Fibroblast of pulmonary artery (primary cell): ENCODE data around the gene ITGA5.

Experiments used
- DNase-seq: peaks from one replicate; pipeline ENCODE4 v3.0.0-alpha.2; 2010; ENCODE audit warnings: low read depth
- H3K4me3 ChIP-seq: replicated peaks from 2 replicates; pipeline ENCODE4 v1.5.1; 2011; ENCODE audit warnings: low read depth, mild to moderate bottlenecking, control low read depth, low read length, moderate library complexity
- TF ChIP-seq, protein P1 (sequence below): IDR thresholded peaks from 2 replicates; pipeline ENCODE4 v1.5.1; 2011; ENCODE audit warnings: mild to moderate bottlenecking, control low read depth, low read length, inconsistent platforms; ENCODE audit errors: missing control alignments

Gene ITGA5

DNA sequence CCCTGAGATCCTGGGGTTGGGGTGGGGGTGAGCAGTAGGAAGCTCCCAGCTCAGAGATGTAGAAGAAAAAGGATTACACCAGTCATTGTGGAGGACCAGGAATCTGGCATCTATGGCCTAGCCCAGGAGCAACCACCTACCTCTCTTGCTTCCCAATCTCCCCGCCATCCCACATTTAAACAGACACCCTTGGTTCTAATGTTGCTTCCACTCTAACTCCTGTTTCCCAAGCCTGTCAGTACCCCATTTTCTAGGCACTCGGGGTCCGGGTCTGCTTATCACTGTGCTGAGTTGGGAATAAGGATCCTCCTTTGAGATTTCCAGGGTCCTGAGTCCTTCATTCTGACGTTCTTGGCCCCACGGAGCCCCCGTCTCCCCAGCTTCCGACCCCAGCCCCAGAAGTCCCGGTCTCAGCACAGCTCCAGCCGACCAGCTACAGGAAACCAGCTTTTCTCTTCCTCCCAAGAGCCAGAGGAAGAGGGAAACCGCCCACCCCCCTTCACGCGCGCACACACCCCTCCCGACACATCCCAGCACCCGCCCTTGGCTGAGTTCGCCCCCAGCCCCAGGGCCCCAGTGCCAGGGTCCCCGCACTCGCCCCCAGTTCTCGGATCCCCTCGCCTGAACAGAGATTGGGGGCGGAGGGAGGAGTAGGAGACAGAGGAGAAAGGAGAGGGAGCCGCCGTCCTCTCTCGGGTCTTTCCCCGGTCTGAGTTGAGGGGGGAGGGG lies 1.2 kb downstream of the ITGA5 start:
- no peak for DNase-seq
- peak overlapping the region; percentile 93 for H3K4me3 ChIP-seq
- TF ChIP-seq, protein P1, sequence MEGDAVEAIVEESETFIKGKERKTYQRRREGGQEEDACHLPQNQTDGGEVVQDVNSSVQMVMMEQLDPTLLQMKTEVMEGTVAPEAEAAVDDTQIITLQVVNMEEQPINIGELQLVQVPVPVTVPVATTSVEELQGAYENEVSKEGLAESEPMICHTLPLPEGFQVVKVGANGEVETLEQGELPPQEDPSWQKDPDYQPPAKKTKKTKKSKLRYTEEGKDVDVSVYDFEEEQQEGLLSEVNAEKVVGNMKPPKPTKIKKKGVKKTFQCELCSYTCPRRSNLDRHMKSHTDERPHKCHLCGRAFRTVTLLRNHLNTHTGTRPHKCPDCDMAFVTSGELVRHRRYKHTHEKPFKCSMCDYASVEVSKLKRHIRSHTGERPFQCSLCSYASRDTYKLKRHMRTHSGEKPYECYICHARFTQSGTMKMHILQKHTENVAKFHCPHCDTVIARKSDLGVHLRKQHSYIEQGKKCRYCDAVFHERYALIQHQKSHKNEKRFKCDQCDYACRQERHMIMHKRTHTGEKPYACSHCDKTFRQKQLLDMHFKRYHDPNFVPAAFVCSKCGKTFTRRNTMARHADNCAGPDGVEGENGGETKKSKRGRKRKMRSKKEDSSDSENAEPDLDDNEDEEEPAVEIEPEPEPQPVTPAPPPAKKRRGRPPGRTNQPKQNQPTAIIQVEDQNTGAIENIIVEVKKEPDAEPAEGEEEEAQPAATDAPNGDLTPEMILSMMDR = no peak

DNA sequence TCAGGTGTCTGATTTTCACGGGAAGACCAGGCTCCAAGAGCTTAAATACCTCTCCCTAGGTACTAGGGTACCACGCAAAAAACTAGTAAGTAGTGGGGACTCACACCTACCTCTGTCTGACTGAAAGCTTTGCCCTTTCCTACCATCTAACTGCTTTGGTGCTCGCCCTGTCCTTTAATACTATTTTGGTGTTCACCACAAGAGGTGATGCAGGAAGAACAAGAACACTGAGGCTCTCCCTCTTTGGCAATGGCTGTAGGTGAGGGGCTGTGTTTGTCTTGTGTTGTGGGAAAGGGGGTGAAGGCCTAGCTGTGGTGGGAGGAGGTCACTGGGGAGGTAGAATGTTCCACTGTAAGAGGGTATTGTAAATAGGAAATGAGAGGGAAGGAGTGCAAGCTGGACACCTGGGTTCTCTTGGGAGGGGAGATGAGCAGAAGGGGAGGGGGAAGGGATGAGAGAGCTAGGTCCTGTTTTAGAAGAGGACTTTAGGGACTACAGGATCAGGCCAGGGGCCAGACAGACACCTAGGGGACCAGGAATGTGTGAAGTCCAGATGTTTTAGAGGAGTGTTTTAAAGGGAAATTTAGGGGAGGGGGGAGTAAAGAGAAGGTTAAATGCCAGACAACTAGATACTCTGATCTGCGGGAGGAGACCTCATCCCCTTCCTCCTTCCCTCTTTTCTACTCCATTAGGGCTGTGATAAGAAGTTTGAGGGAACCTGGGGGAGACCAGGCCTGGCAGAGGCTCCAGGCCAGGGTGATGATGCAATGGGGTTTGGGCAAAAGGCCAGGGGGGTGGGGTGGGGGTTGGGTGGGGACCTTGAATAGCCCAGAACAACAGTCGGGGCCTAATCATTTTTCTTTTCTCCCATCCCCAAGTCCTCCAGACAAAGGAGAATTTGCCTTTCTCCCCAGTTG lies 2.1 kb downstream of the ITGA5 start:
- peak; percentile 25 for DNase-seq
- peak overlapping the region; percentile 93 for H3K4me3 ChIP-seq
- TF ChIP-seq, protein P1 = no peak

DNA sequence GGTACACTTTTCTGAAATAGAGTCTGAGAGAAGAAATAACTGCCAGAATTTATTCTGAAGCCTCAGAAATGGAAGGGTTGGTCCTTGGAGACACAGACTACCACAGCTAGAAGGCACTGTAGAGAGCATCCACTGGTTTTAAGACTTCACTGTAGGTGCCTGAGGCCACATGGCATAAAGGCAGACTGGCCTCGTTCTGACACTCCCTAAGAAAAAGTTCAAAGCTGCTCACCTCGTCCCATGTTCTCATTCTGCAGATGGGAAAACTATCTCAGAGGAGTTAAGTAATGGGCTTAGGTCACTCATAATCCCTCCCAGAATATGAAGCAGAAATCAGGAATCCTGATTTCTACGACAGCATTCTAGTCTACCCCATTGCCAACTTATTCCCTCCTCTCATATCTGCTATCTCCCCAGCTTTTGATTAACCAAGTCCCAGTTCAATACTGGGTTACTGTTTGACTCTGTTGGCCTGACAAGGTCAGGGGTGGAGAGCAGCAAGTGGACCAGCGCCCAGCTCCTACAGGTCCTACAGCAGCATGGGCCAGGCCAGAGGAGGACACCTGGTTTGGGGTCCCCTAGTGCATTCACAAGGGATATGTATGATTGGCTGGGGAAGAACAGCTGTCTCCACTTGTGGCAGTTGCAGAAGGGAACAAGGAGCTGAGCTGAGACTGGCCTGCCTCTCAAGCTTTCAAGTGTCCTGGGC lies 3.7 kb downstream of the ITGA5 start:
- no peak for DNase-seq

DNA sequence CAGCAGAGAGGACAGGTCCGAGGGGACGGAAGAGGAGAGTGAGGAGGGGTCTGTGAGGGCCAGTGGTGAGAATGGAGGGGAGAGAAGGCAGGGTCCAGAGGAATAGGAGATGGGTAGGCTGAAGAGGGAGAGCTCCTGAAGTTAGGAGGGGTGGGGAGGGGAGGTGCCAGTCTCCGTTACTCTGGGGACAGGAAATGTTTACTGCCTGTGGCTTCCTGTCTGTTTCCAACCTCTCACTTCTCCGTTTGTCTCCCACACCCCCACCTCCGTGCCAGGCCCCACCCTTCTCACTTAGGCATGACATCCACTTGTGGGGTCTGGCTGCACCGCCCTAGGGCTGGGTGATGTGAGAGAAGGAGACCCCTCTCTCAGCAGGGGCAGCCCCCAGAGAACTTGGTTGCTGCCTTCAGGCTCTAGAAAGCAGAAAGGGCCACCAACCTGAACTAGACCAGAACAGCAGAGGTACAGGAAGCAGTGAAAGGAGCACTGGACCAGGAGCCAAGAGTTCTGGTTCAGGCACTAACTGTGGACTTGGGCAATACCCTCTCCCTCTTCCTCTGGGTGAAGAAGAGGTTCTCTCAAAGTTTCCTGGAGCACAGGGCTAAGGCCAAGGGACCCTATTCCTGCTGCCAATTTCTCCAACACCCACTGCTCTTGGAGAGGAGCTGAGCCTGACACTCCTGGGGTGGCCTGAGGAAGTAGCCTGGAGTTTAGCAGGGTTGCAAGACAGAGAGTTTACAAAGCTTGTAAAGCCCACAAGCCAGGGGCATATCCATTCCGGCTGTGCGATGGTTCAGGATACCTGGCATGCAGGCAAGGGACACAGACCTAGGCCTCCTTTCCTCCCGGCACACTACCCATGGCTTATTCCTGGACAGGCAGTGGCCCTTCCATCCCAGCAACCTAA lies 5.5 kb downstream of the ITGA5 start:
- TF ChIP-seq, protein P1 = no peak
- DNase-seq = peak; percentile 56
- H3K4me3 ChIP-seq = peak overlapping the region; percentile 25

More for the DNA sequence above, 3.7 kb downstream of the ITGA5 start:
- TF ChIP-seq, protein P1 = no peak
- H3K4me3 ChIP-seq = no peak overlapping the region

DNA sequence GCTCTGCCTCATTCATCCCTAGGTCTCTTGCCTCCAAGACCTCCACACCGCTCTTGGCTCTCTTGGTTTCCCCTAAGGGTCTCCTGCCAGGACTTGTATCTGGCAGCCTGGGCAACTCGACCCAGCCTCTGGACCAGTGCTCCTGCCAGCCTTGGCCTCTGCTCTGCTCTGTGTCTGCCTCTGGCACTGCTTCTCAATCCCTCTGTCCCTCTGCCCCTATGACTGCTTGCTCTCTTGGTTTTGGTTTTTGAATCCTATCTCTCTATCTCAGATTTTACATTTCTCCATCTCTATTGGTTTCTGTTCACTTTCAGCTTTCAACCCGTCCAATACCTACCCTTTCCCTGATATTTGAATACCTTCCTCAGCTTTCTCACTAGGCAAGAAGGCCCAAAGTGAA lies 6.3 kb downstream of the ITGA5 start:
- DNase-seq = no peak
- H3K4me3 ChIP-seq = no peak overlapping the region

More for the DNA sequence above, 6.3 kb downstream of the ITGA5 start:
- TF ChIP-seq, protein P1 = no peak
